Measurements from ENCODE around the gene CAST.

CAST gene

GRCh38 chr5:96750110-96750822 lies 88.1 kb downstream of the CAST start:
- DNase-seq, result no peak

DNA sequence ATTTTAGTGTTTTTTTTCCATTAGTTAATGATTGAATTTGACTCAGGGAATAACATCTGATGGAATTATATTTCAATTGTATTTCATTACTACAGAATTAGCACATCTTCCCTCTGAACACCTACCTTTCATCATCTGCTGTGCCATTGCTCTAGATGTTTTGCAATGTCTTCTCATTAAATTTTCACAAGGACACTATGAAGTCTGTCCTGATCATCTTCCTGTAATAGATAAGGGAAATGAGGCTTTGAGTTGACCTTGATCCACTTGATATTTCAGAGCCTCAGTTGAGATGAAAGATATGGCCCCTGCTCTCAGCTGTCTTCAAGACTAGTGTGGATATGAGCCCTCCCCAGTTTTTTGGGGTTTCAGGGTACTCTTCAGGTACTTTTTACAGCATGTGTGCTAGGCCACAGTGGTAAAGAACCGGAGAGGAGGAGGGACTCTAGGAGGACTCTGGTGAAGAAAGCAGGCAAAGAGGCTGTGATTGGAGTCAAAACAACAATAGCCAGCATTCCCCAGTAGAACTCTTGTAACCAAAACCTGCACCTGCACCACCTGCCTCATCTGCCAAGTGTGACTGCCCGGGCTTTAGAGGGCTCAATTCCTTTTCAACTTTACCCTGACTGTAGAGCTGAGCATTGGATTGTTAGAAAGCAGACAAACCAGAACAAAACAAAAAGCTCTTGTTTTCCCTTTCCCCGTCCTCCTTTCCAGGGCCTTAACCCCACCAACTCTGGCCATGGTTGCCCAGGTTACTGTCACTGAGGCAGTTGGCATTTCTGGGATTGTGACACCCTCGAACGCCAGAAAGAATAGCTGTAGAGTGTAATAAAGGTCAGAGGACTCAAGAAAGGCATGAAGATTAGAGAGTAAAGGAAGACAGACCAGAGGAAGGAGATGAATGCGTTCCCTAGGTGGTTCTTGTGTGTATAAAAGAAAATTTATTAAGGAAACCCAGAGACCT lies 89.3 kb downstream of the CAST start:
- no peak for DNase-seq

DNA sequence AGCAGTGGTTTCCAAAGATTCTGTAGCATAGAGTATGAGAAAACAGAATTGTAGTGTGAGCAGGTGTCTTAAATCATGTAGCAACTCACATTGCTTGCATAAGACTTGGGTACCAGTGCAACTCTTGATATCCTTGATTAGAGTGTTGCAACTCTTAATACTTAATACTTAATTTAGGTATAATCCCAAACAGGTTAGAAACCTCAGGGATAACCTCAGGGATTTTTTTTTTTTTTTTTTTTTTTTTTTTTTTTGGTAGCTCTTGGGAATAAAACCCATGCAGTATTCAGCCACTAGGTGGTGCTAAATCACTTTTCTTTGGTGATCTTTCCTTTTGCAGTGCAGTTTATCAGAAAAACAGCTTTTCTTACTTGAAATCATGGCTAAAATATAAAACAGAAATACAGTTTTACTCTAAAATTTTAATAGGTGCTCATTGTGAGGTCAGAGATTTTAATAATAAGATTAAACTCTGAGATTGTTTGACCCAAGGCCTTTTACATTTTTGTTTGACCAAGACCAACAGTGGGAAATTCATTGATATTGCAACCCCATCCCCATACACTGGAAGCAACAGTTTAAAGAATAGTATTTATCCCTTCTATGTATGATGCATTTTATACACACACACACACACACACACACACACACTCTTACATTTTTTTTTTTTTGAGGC lies 90.3 kb downstream of the CAST start:
- peak; percentile 62 for DNase-seq

DNA sequence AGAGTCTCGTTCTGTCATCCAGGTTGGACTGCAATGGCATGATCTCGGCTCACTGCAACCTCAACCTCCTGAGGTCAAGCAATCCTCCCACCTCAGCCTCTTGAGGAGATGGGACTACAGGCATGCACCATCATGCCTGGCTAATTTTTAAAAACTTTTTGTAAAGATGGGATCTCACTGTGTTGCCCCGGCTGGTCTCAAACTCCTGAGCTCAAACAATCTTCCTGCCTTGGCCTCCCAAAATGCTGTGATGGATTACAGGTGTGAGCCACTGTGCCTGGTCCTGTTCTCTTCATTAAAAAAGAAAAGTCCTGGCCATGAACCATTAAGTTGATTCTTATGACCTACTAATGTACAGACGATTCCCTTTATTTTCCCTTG lies 90.8 kb downstream of the CAST start:
- DNase-seq, result no peak

- no peak for DNase-seq
Observed at GRCh38 chr5:96753848-96754247, 91.7 kb downstream of the CAST start.

- no peak for DNase-seq
Observed at GRCh38 chr5:96755851-96756250, 93.7 kb downstream of the CAST start.

DNA sequence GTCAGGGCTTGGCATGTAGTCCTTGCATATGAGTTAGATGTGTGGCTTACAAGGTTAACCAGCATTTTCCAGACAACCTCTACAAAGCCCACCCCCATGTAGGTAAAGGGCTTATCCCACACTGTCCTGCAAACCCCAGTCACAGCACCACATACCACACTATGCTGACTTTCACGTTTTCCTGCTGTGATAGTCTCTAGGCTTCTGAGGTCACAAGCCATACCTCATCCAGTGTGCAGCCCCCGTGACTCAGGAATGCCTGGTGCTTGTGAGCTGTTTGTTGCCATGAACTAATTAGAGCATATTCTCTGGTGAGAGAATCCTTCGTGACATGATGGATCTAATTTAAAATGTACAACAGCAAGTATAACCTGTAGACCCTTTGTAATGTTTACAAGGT lies 94.8 kb downstream of the CAST start:
- DNase-seq, result no peak

DNA sequence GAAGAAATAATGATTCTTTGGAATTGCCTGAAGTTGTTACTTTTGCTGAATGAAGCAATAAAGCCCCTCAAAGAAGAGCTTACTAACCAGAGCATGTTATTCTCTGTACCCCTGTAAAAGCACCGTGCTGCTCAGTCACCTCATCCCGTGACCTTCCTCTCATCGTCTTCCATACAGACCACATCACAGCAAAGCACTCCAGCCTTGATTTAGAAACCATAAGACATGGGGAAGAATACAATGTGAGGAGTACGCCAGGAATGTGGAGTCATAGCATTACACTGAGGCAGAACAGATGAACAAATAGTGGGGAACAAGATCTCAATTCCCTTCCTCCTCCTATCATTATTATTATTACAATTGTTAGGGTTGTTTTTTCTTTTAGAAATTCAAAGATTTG lies 96.4 kb downstream of the CAST start:
- DNase-seq, result peak; percentile 17

GRCh38 chr5:96761618-96762017 lies 99.4 kb downstream of the CAST start:
- no peak for DNase-seq

DNA sequence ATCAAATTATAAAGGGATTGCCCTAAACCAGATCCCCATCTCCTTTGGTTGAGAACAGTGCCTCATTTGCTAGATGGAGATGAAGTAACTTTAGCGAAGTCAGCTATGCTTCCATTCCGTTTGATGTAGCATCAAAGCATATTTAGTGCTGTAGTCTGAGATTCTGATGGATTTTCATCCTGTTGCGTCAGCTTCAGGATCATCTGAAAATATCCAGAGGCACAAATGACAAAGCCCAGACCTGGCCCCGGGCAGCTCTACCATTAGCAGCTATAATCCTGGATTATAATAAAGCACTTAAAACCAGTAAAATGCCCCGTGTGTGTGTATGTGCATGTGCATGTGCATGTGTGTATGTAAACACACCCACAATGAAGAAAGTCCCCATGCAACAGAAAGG lies 100.8 kb downstream of the CAST start:
- DNase-seq, result no peak

- no peak for DNase-seq
Observed at GRCh38 chr5:96765043-96765442, 102.9 kb downstream of the CAST start.

DNA sequence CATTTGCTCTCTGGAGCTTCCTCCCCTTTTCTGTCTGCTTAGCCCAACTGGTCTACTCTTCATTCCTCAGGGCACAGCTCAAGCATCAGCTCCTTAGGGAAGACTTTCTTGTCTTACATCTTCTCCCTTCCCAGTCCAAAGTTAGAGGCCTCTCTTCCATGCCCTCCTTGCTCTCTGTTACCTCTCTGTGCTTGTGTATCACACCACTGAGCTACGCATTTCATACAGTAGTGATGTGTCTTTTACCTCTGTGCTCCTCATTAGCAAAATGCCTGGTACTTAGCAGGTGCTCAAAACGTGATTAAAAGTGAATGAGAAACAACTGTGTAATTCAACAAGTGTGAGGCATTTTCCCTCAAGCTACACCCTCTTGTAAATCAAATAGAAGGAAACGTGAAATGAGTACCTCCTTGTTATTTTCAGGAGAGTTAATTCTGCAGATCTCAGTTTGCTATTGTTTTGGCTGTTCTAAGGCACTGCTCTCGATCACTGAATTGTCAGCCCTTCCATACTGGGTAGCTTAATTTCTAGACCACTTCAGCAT lies 106.6 kb downstream of the CAST start:
- DNase-seq, result no peak

DNA sequence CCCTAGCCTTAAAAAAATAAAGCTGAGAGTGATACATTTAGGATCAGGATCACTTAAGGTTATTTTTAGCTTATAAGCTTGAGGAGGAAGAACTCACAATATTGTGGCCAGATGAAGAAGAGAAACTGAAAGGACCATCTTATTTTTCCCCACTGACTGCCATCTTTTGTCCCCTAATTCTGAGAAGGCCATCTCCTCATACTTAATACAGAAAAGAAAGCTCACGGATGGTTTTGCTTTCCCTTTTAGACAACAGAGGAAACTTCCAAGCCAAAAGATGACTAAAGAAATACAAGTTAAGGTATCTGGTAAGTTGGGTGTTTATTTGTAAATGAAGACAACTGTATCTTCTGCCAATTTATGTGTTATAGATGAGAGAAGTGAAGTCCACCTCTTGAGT lies 109.2 kb downstream of the CAST start:
- no peak for DNase-seq

GRCh38 chr5:96772111-96772510 lies 109.9 kb downstream of the CAST start:
- no peak for DNase-seq

DNA sequence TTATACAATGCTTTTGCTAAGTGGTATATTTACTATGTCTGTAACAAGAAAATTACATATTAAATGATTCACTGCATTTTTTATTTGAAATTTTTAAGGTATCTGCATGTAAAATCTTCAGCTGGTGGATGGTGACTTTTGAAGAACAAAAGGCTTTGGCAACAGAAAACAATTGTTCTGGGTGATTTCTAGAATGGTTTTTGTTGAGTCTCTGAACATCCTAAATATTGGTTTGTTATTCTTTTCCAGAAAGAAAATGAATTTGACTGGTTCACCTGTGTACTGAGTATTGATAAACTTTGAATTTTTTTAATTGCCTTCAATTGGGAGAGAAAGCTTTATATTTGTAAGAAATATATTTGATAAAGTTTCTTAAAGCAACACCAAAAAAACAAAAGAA lies 110.4 kb downstream of the CAST start:
- DNase-seq, result no peak

DNA sequence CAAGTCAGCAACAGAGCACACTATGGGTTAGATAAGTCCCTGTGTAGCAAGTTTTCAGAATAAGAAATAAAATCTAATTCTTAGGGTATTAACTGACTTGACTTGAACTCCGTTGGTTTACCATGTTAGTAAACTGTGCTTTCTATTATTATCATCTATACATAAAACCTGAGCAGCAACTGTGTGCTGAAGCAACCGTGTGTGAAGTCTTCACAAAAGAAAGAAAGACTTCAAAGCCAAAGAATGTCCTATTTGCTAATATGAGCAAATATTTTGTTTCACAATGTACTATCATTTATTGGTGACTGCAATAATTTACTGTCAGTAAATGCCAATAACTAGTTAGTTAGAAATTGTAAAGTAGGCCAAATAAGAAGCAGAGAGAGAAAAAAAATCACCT lies 112.9 kb downstream of the CAST start:
- DNase-seq, result no peak

- DNase-seq, result no peak
Observed at GRCh38 chr5:96775689-96776088, 113.5 kb downstream of the CAST start.

DNA sequence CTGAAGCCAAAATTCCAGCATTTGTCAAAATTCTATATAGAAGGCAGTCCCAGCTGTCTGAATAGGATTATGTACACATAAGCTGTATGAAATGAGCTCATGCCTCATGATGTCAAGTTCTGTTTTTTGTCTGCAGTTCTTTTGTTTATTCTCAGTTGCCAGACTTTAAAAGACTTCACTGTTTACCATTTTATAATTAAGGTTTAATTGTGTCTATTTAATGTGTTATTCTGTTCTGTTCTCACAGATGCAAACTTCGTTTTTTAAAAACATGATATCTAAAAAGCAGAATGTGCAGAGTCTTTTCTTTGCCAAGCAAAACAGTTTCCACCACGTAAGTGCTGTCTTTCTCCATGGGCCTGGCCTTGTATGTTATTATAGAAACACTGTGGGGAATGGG lies 114.4 kb downstream of the CAST start:
- no peak for DNase-seq

GRCh38 chr5:96778409-96778808 lies 116.2 kb downstream of the CAST start:
- no peak for DNase-seq

- peak; percentile 54 for DNase-seq
Observed at GRCh38 chr5:96780626-96781025, 118.5 kb downstream of the CAST start.

- DNase-seq, result peak; percentile 66
Observed at GRCh38 chr5:96781031-96781971, 119.1 kb downstream of the CAST start.

GRCh38 chr5:96783326-96783725 lies 121.2 kb downstream of the CAST start:
- no peak for DNase-seq
